Activated effector memory CD4-positive, alpha-beta T cell treated with anti-CD3 and anti-CD28 coated beads, Interleukin-2, amount 50 U/mL, for 16 hours (primary cell): Measurements from ENCODE around the gene STEAP2.
"Not testable (repeated sequence)": the region's sequence is repeated elsewhere in the genome, so short reads cannot be mapped to it uniquely, and the experiment has no call there.

ENCODE experiments used
- DNase-seq: peaks from one replicate; pipeline ENCODE4 v3.0.0-alpha.2; 2020

STEAP2 gene

GRCh38 chr7:90238583-90238982 is 27.0 kb downstream of the STEAP2 start:
- DNase-seq = no peak

DNA sequence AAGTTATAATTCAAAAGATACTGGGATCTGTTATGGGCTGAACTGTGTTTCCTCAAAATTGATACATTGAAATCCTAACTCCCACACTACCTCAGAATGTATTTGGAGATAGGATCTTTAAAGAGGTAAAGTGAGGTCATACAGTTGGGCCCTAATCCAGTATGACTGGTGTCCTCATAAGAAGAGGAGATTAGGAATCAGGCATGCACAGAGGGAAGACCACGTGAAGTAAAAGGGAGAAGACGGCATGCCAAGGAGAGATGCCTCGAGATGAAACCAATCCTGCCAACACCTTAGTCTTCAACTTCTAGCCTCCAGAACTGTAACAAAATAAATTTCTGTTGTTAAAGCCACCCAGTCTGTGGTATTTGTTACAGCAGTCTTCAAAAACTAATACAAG is 27.5 kb downstream of the STEAP2 start:
- DNase-seq = no peak

GRCh38 chr7:90239625-90240228 is 28.2 kb downstream of the STEAP2 start:
- DNase-seq = no peak

DNA sequence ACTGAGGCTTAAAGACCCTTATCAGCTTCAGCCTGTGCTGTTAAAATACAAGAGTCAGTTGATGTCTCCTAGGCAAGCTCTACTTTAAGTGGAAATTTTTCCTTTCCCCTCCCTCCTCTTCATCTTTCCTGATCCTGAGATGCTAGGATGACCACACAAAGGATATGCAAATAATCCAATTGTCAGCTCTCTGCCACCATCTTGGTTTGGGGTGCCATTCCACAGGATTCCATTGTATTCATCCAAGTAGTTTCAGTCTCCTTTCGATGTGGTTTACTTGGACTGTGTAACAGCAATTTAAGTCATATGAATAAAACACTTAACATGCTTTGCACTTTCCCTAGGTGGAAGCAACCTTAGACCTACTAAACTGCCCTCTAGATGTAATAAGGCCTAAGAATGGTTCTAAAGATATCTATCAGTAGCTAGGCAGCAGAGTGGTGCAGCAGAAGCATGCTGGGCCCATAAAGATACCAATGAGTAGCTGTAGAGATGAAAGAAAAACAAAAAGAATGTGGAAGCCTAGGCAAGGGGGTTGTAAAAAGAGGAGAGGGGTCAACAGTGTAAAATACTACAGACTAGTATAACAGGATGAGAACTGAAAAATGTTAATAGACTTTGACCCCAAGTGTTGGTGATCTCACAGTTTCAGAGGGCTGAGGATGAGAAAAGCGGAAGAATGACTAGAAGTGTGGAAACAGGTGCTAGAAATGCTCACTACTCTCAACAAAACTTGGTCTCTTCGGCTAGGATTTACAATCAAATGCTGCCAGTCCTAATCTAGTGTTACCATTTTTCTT is 31.0 kb downstream of the STEAP2 start:
- no peak for DNase-seq

DNA sequence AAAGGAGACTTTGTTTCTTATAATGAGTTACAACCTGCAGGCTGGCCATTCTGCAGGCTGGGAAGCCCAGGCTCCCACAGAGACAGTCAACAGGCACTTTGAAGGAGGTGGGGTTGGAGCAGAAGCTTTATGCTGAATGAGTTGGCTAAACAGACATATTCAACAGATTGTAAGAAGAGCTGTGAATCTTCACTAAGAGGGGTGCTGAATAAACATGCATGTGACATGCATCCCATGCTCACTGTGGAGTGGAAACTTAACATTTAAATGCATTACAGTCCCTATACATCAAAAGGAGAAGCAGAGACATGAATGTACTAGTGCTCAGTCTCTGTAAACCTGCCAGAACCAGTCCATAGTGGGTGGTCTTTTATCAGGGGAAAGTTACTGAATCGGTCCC is 32.0 kb downstream of the STEAP2 start:
- DNase-seq = no peak

DNA sequence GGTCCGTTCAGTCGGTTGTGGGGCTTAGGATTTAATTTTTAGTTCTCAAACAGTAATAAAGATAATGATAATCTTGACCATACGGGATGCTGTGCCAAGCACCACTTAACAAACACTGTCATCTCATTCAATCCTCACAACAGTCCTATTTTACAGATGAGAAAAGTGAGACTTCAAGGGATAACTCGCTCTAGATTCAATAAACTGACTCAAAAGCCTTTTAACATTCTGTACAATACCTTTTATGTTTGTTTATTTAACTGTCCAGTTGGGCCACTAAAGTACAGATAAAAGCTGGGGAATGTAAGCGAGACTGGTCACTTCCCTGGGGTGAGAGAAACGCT is 33.0 kb downstream of the STEAP2 start:
- DNase-seq = no peak

- DNase-seq = peak; percentile 93
These were observed 33.6 kb downstream of the STEAP2 start, which contains the start of gene CFAP69 for GRCh38 chr7:90244909-90245851. CFAP69 (plus strand) TSS chr7:90245174; CDS start chr7:90245425, 251 bp downstream.

DNA sequence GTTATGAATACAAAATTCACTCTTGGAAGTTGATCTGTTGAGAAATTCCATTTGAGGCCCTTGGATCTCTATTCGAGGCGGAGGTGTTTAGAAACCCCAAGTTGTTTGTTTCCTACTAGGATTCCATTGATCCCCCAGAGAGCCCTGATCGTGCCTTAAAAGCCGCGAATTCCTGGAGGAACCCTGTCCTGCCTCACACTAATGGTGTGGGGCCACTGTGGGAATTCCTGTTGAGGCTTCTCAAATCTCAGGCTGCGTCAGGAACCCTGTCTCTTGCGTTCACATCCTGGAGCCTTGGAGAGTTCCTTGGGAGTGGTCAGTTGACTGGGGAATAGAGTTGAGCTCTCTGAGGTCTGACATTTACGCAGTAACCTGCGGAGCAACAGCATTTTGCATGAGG is 34.6 kb downstream of the STEAP2 start:
- no peak for DNase-seq

- DNase-seq = no peak
These were observed 37.2 kb downstream of the STEAP2 start for GRCh38 chr7:90248706-90249105.

DNA sequence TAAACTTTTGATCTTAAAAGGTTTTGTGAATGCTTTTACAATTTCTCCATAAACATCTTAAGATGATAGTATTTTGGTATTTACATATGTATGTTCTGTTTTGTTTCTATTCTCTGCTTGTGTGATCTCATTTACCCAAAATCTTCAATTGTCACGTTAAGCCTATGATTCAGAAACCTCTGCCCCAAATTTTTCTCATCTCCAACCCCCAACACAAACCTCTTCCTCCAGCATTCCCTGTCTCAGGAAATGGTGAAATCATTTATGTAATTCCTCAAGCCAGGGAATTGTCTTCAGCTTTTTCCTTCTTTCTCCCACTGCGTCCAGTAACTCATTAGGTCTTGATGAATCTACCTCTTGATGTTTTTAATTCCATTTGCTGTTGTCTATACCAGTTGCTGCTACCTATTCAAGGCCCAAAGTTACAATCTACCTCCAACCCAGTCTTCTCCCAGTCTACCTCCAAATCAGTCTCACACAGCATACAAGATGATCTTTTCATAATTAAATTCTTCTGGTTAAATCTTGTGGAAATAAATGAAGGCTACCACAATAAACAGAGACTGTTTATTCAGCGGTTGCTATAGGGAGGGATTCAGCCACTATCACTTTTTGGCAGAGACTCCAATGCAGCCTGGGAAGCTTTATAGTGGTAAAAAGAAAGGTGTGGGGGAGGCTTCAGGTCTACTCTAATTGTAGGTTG is 39.2 kb downstream of the STEAP2 start:
- no peak for DNase-seq

DNA sequence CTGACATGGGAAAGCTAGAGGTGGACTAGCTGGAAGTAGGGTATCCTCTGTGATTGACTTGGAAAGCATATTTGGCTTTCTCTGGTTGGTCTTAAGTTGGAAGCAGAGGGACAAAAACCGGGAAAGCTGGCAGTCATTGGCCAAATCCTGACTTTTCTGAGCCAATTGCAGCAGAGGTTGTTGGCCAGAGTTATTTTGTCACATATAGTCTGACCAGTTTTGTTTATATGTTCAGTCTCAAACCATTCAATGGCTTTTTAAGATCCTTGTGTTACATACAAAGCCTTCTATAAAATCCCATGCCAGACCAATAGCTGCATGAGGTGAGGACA is 39.7 kb downstream of the STEAP2 start:
- DNase-seq = no peak

GRCh38 chr7:90256011-90256410 is 44.5 kb downstream of the STEAP2 start:
- not testable (repeated sequence) for DNase-seq

GRCh38 chr7:90256778-90257177 is 45.2 kb downstream of the STEAP2 start:
- DNase-seq = no peak

GRCh38 chr7:90261441-90261840 is 49.9 kb downstream of the STEAP2 start:
- no peak for DNase-seq

- no peak for DNase-seq
These were observed 50.9 kb downstream of the STEAP2 start for GRCh38 chr7:90262438-90262837.

- no peak for DNase-seq
These were observed 55.3 kb downstream of the STEAP2 start for GRCh38 chr7:90266808-90267207.

DNA sequence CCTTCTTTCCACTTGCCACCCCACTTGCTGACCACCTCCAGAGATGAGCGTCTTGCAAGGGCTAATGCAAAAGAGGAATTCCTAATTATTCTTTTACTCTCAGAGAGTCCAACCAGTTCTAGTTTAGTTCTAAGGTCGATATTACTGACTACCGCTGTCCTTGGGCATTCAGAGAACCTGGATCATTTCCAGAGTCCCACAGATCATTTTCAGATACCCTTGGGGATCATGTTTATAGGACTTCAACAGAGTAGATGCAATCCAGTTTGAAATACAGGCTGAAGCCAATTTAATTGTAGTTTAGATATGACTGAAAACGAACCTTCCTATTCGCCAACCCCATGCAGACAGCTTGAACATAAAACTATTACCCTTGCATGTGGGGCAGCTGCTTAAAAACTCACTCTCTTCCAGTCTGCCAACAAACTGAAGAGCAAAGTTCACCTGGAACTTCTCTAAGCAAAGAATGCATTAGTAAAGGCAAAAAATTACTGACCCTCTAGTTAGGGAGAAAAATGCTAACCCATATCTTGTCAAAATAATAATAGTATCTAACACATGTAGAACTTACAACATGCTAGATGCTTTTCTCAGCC is 55.8 kb downstream of the STEAP2 start:
- no peak for DNase-seq

DNA sequence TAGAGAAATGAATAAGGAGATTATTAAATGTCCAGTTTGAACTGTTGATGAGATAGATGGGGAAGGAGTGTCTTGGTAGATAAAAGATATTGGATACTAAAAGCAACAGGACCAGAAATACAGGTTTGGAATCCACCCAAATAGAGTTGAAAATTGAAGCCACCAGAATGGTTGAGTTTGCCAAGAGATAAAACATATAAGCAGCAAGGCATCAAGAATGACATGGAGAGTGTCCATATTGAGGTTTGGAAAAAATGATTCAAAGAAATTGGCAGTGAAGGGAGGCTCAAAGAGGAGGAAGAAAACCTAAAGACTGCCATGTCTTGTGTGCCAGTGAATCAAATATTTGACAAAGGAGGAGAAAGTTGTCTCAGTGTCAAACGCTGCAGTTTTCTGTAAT is 57.6 kb downstream of the STEAP2 start:
- DNase-seq = no peak

- no peak for DNase-seq
These were observed 59.1 kb downstream of the STEAP2 start for GRCh38 chr7:90270431-90271178.

DNA sequence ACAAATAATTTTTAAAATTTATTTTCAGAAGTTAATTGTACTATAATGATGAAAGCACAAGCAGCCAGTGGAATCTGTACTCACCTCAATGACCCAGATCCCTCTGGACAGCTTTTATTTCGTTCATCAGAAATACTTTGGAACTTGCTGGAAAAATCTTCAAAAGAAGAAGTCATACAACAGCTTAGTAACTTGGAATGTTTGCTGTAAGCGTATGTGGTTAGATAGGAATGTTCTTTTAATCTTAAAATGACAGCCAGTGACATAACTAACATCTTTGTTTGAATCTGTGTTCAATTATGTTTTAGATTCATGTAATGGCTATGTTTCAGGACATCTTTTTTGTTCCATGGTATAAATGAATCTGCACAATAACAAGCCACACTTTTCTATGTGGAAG is 60.2 kb downstream of the STEAP2 start:
- DNase-seq = no peak

- DNase-seq = no peak
These were observed 60.7 kb downstream of the STEAP2 start for GRCh38 chr7:90272242-90272641.

DNA sequence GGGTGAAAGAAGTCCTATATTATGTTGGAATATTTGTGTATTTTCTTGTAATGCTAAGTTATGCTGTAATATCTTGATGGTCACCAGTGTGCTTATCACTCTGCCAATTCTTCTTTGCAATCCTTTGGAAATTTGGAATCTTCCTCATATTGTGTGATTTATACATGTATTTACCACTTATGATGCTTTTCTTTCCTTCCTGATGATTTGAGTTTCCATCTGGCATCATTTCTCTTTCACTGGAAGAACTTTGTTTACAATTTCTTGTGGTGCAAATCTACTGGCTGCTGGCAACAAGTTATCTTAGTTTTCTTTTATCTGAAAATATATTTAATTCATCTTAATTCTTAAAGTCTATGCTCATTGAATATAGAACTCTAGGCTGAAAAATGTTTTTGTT is 62.6 kb downstream of the STEAP2 start:
- no peak for DNase-seq
